Measurements from ENCODE around the gene OPN1MW. TPM values are rescaled to one million over a fixed set of nuclear protein-coding genes. Genes with fewer than 3 reads are reported as not detected.
A peak's percentile ranks its signal among the peaks of the same experiment; 100 is the strongest.
"Not testable (repeated sequence)": the region's sequence is repeated elsewhere in the genome, so short reads cannot be mapped to it uniquely, and the experiment has no call there.

The OPN1MW gene
- total RNA-seq = not detected

DNA sequence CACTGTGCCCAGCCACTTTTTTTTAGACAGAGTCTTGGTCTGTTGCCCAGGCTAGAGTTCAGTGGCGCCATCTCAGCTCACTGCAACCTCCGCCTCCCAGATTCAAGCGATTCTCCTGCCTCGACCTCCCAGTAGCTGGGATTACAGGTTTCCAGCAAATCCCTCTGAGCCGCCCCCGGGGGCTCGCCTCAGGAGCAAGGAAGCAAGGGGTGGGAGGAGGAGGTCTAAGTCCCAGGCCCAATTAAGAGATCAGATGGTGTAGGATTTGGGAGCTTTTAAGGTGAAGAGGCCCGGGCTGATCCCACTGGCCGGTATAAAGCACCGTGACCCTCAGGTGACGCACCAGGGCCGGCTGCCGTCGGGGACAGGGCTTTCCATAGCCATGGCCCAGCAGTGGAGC is at the start of gene OPN1MW:
OPN1MW (plus strand) TSS at position 301 of the 400 bp plus-strand sequence; CDS start at position 383, 82 bp downstream.
- H3K4me1 ChIP-seq; H3K4me3 ChIP-seq; H3K9me3 ChIP-seq; H3K36me3 ChIP-seq; H3K27me3 ChIP-seq; DNase-seq (ENCODE audit: extremely low spot score); intact Hi-C loops (cut with DNase I); H3K27ac ChIP-seq (replicated peaks in 1 of 4): not testable (repeated sequence)
- no CpG with 5 or more reads among the region's 14 CpGs for WGBS

DNA sequence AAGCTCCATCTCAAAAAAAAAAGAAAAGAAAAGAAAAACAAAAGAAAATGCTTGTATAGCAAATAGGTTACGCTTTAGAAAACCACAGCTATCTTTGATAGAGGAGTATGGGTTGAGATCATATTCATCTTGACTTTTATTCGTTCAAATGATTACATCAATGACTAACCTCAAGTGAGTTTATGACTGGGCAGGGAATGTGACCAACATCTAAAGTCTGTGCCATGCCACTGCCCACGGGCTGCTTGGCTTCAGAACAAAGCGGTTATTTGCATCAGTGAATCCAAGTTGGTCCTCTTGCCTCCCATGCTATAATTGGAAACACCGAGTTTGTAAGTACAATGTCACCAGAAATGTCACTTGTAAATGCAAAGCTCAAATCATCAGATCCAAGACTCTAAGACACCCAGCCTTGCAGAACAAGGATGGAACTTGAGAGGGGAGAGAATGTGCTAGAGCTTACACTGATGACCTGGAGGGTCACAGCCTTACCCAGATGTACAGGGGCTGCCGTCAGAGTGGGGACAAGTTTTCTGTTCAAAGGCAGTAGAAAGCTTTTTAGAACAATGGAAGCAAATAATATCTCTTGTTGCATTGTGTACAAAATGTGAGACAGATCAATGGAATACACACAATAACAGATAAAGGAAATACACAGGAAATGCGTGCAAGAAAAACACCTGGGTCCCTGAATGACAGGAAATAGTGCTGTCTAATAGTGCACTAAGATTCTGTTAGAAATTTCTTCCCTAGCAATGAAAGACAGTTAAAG is 46.8 kb upstream of the OPN1MW start:
- Histone ChIP-seq H3K36me3 (no peaks in the 10 kb centered on the region), H3K27me3 (no peaks in the 10 kb centered on the region), H3K9me3 (no peaks in the 10 kb centered on the region), H3K4me1 (peaks cover 0 to 5% (median 4%) of the 10 kb centered on the region in 4 donors), H3K27ac (replicated peaks in 1 of 4) (no peak overlapping the region), H3K4me3 (no peak overlapping the region)
- TF ChIP-seq POLR2AphosphoS5 (IDR thresholded peaks at IDR 0.05) (no peak), POLR2A (IDR thresholded peaks at IDR 0.05; ENCODE audit: low read depth) (no peak), EP300 (IDR thresholded peaks at IDR 0.05) (no peak)
- TF ChIP-seq, protein P1, sequence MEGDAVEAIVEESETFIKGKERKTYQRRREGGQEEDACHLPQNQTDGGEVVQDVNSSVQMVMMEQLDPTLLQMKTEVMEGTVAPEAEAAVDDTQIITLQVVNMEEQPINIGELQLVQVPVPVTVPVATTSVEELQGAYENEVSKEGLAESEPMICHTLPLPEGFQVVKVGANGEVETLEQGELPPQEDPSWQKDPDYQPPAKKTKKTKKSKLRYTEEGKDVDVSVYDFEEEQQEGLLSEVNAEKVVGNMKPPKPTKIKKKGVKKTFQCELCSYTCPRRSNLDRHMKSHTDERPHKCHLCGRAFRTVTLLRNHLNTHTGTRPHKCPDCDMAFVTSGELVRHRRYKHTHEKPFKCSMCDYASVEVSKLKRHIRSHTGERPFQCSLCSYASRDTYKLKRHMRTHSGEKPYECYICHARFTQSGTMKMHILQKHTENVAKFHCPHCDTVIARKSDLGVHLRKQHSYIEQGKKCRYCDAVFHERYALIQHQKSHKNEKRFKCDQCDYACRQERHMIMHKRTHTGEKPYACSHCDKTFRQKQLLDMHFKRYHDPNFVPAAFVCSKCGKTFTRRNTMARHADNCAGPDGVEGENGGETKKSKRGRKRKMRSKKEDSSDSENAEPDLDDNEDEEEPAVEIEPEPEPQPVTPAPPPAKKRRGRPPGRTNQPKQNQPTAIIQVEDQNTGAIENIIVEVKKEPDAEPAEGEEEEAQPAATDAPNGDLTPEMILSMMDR (IDR thresholded peaks at IDR 0.05) = no peak
- no peak for DNase-seq (ENCODE audit: extremely low spot score)
- intact Hi-C loops (cut with DNase I) = no loop called here
- WGBS = 78% methylated on average over 7 of the region's 7 CpGs

DNA sequence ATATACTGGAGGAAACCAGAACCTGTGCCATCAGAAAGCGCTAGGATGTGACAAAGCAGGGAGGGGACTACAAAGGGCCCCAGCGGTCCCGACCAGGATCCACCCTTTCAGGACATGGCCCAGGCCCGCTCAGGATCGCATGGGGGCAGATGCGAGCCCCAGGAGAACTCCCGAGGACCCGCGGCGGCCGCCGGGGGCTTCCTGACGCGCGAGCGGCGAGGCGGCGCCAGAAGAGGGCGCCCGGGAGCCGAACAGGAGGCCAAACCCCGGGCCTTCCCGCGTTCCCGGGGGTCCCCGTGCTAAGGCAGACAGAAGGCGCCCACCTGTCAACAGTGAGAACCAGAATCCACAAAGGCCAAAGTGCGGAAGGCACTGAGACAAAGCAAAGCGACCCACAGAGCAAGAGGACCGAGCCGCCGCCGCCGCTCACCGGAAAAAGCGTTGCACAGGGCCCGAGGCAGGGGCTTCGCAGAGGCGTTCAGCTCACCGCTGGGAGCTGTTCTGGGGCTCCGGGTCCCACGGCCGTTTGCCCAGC is 45.7 kb upstream of the OPN1MW start:
- Histone ChIP-seq H3K4me1 (peaks cover 0 to 5% (median 4%) of the 10 kb centered on the region in 4 donors), H3K27ac (replicated peaks in 1 of 4) (peak overlapping the region in 2 of 4 donors; percentile 44 to 48), H3K4me3 (peak overlapping the region; percentile 42 to 48 (median 46)), H3K27me3 (no peaks in the 10 kb centered on the region), H3K9me3 (no peaks in the 10 kb centered on the region), H3K36me3 (no peaks in the 10 kb centered on the region)
- TF ChIP-seq POLR2A (IDR thresholded peaks at IDR 0.05; ENCODE audit: low read depth) (no peak), POLR2AphosphoS5 (IDR thresholded peaks at IDR 0.05) (peak in 1 of 2 donors; percentile 25), EP300 (IDR thresholded peaks at IDR 0.05) (no peak)
- TF ChIP-seq, protein P1 (IDR thresholded peaks at IDR 0.05) = peak; percentile 54 to 82 (median 67)
- WGBS = 27% methylated on average over 25 of the region's 44 CpGs
- intact Hi-C loops (cut with DNase I) = no loop called here
- DNase-seq (ENCODE audit: extremely low spot score) = no peak

DNA sequence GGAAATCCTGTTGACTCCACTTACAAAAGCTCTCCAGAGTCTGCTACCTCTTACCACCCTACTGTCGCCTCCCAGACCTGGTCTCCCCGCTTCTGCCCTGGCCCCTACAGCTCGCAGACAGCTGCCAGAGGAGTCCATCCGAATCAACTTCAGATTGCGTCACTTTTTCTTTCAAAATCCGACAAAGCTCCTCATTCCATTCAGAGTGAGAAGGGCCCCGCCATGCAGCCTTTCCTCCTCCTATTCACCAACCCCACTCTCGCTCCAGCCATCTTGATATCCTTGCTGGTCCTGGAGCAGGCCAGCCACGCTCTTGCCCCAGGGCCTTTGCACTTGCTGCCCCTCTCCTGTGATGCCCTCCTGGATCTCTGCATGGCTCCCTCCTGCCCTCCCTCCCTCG is 43.5 kb upstream of the OPN1MW start:
- peaks cover 0 to 5% (median 4%) of the 10 kb centered on the region in 4 donors for H3K4me1 ChIP-seq
- no peaks in the 10 kb centered on the region for H3K36me3 ChIP-seq
- H3K27me3 ChIP-seq = no peaks in the 10 kb centered on the region
- intact Hi-C loops (cut with DNase I) = no loop called here
- no peaks in the 10 kb centered on the region for H3K9me3 ChIP-seq
- TF ChIP-seq EP300 (IDR thresholded peaks at IDR 0.05) (no peak), POLR2AphosphoS5 (IDR thresholded peaks at IDR 0.05) (no peak), POLR2A (IDR thresholded peaks at IDR 0.05; ENCODE audit: low read depth) (no peak)
- TF ChIP-seq, protein P1 (IDR thresholded peaks at IDR 0.05) = no peak
- WGBS = 80% methylated on average over 10 of the region's 10 CpGs
- no peak overlapping the region for H3K4me3 ChIP-seq
- no peak for DNase-seq (ENCODE audit: extremely low spot score)
- H3K27ac ChIP-seq (replicated peaks in 1 of 4) = no peak overlapping the region

DNA sequence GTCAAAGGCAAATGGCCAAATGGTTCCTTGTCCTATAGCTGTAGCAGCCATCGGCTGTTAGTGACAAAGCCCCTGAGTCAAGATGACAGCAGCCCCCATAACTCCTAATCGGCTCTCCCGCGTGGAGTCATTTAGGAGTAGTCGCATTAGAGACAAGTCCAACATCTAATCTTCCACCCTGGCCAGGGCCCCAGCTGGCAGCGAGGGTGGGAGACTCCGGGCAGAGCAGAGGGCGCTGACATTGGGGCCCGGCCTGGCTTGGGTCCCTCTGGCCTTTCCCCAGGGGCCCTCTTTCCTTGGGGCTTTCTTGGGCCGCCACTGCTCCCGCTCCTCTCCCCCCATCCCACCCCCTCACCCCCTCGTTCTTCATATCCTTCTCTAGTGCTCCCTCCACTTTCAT is 42.2 kb upstream of the OPN1MW start:
- Histone ChIP-seq H3K9me3 (no peaks in the 10 kb centered on the region), H3K36me3 (no peaks in the 10 kb centered on the region), H3K4me1 (peaks cover 0 to 5% (median 4%) of the 10 kb centered on the region in 4 donors), H3K4me3 (no peak overlapping the region), H3K27me3 (no peaks in the 10 kb centered on the region), H3K27ac (replicated peaks in 1 of 4) (no peak overlapping the region)
- intact Hi-C loops (cut with DNase I) = no loop called here
- WGBS = 91% methylated on average over 12 of the region's 12 CpGs
- TF ChIP-seq POLR2AphosphoS5 (IDR thresholded peaks at IDR 0.05) (no peak), POLR2A (IDR thresholded peaks at IDR 0.05; ENCODE audit: low read depth) (no peak), EP300 (IDR thresholded peaks at IDR 0.05) (no peak)
- TF ChIP-seq, protein P1 (IDR thresholded peaks at IDR 0.05) = no peak
- no peak for DNase-seq (ENCODE audit: extremely low spot score)

All from esophagus muscularis mucosa (tissue), 4 donors.